Stimulated activated CD4-positive, alpha-beta T cell treated with anti-CD3 and anti-CD28 coated beads, Interleukin-1b, Interleukin-23, amount 100 ng/mL, for 24 hours (primary cell): ENCODE measurements around the gene GIMAP6.
"Not testable (repeated sequence)": the region's sequence is repeated elsewhere in the genome, so short reads cannot be mapped to it uniquely, and the experiment has no call there.

Source experiments
- DNase-seq, 4 experiments: peaks; one replicate each; pipeline ENCODE4 v3.0.0-alpha.2; 2020; ENCODE audit warnings: low read depth in 4 of 4, low spot score in 1 of 4

The GIMAP6 gene

GRCh38 chr7:150631866-150632864 lies at the start of gene GIMAP6:
Gene GIMAP6, minus strand, starts transcription at chr7:150632385. Its CDS starts 2,243 bp downstream, at chr7:150630142.
- DNase-seq: peak in 1 of 4 experiments; percentile 19

- DNase-seq: not testable (repeated sequence)
Measured at GRCh38 chr7:150680364-150680763, 48.2 kb upstream of the GIMAP6 start.

- DNase-seq: peak in 1 of 4 experiments; percentile 39
Measured at GRCh38 chr7:150678601-150679000, 46.4 kb upstream of the GIMAP6 start.

GRCh38 chr7:150676854-150677253 lies 44.7 kb upstream of the GIMAP6 start:
- DNase-seq: not testable (repeated sequence)

GRCh38 chr7:150676276-150676675 lies 44.1 kb upstream of the GIMAP6 start:
- DNase-seq: not testable (repeated sequence)

GRCh38 chr7:150675714-150676113 lies 43.5 kb upstream of the GIMAP6 start:
- DNase-seq: no peak

- not testable (repeated sequence) for DNase-seq
Measured at GRCh38 chr7:150671798-150672585, 39.8 kb upstream of the GIMAP6 start.

GRCh38 chr7:150668977-150669376 lies 36.8 kb upstream of the GIMAP6 start:
- DNase-seq: no peak

GRCh38 chr7:150668472-150668911 lies 36.3 kb upstream of the GIMAP6 start:
- peak in 1 of 4 experiments; percentile 51 for DNase-seq

- DNase-seq: no peak
Measured at GRCh38 chr7:150666412-150666811, 34.2 kb upstream of the GIMAP6 start.

GRCh38 chr7:150665896-150666295 lies 33.7 kb upstream of the GIMAP6 start:
- DNase-seq: no peak

- DNase-seq: peak in 2 of 4 experiments; percentile 41 to 55
Measured at GRCh38 chr7:150665089-150665748, 33.0 kb upstream of the GIMAP6 start.

GRCh38 chr7:150663802-150664494 lies 31.8 kb upstream of the GIMAP6 start:
- no peak for DNase-seq

- not testable (repeated sequence) for DNase-seq
Measured at GRCh38 chr7:150662821-150663220, 30.6 kb upstream of the GIMAP6 start.

GRCh38 chr7:150660939-150661613 lies 28.9 kb upstream of the GIMAP6 start:
- DNase-seq: no peak

GRCh38 chr7:150657526-150657925 lies 25.3 kb upstream of the GIMAP6 start:
- no peak for DNase-seq

- no peak for DNase-seq
Measured at GRCh38 chr7:150656047-150656446, 23.9 kb upstream of the GIMAP6 start.

- no peak for DNase-seq
Measured at GRCh38 chr7:150654692-150655091, 22.5 kb upstream of the GIMAP6 start.

GRCh38 chr7:150649080-150649385 lies 16.8 kb upstream of the GIMAP6 start:
- DNase-seq: no peak
